ENCODE data around the gene KSR1.

The KSR1 gene

DNA sequence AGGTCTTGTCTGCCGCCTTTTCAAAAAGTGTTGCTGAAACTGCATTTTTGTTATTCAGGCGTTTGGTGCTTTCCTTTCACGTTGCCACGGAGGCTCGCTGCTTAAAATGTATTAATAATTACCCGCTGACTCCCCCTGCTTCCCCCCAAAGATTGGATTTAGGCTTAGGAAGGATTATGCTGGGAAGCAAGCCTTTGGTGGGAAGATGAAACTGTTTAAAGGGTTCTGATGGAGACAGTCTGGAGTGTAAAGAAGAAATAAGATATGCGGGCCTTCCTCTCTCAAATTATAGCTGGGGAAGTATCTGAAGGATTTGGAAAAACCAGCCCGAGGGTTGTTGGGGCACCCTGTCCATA lies 1.1 kb downstream of the KSR1 start:
- TF ChIP-seq CEBPB (IDR thresholded peaks at IDR 0.05), result no peak
- no peak for TF ChIP-seq EGR1 (IDR thresholded peaks at IDR 0.05)
- no peak for TF ChIP-seq ZBTB7A (IDR thresholded peaks at IDR 0.05; ENCODE audit: low read depth)
- TF ChIP-seq FOXM1 (IDR thresholded peaks at IDR 0.05; ENCODE audit: borderline replicate concordance, low read depth), result no peak
- no peak for TF ChIP-seq CREB1 (IDR thresholded peaks at IDR 0.05; ENCODE audit: low read depth)
- TF ChIP-seq YY1 (IDR thresholded peaks at IDR 0.05; ENCODE audit: low read depth), result no peak
- TF ChIP-seq EP300 (IDR thresholded peaks at IDR 0.05; ENCODE audit: borderline replicate concordance), result no peak
- TF ChIP-seq TEAD4 (IDR thresholded peaks at IDR 0.05), result no peak
- no peak for TF ChIP-seq TAF1 (IDR thresholded peaks at IDR 0.05; ENCODE audit: low read depth)
- no peak for TF ChIP-seq TCF12 (IDR thresholded peaks at IDR 0.05; ENCODE audit: low read depth)
- no peak for TF ChIP-seq RAD21 (IDR thresholded peaks at IDR 0.05; ENCODE audit: low read depth)
- TF ChIP-seq REST (IDR thresholded peaks at IDR 0.05; ENCODE audit: low read depth), result no peak
- TF ChIP-seq, protein P1, sequence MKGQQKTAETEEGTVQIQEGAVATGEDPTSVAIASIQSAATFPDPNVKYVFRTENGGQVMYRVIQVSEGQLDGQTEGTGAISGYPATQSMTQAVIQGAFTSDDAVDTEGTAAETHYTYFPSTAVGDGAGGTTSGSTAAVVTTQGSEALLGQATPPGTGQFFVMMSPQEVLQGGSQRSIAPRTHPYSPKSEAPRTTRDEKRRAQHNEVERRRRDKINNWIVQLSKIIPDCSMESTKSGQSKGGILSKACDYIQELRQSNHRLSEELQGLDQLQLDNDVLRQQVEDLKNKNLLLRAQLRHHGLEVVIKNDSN (IDR thresholded peaks at IDR 0.05), result no peak
- TF ChIP-seq, protein P2, sequence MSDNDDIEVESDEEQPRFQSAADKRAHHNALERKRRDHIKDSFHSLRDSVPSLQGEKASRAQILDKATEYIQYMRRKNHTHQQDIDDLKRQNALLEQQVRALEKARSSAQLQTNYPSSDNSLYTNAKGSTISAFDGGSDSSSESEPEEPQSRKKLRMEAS (IDR thresholded peaks at IDR 0.05), result no peak

- TF ChIP-seq, protein P2 (IDR thresholded peaks at IDR 0.05), result no peak
- no peak for TF ChIP-seq EGR1 (IDR thresholded peaks at IDR 0.05)
- TF ChIP-seq CEBPB (IDR thresholded peaks at IDR 0.05), result no peak
- TF ChIP-seq EP300 (IDR thresholded peaks at IDR 0.05; ENCODE audit: borderline replicate concordance), result no peak
- no peak for TF ChIP-seq FOXM1 (IDR thresholded peaks at IDR 0.05; ENCODE audit: borderline replicate concordance, low read depth)
- no peak for TF ChIP-seq RAD21 (IDR thresholded peaks at IDR 0.05; ENCODE audit: low read depth)
- TF ChIP-seq REST (IDR thresholded peaks at IDR 0.05; ENCODE audit: low read depth), result no peak
- TF ChIP-seq YY1 (IDR thresholded peaks at IDR 0.05; ENCODE audit: low read depth), result no peak
- TF ChIP-seq NFIC (IDR thresholded peaks at IDR 0.05), result no peak
- TF ChIP-seq, protein P1 (IDR thresholded peaks at IDR 0.05), result no peak
Measured at GRCh38 chr17:27457731-27458523, 1.7 kb downstream of the KSR1 start.

DNA sequence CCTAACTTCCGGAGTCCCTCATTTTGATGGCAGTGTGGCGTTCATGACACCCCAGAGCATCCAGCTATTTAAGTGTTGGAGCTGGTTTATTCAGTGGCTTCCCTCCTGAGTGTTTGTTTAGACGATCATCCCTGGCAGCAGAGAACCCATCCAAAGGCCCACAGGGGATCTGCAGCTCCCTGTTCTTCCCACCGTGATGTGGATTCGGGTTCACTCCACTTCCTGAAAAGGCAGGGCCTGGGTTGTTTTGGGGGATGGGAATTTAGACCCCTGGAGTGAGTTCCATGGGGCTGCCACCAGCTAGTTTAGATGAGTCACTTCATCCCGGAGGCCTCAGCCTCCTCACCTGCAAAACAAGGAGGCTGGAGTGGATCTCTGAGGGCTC lies 2.3 kb downstream of the KSR1 start:
- no peak for TF ChIP-seq CEBPB (IDR thresholded peaks at IDR 0.05)
- TF ChIP-seq ZBTB7A (IDR thresholded peaks at IDR 0.05; ENCODE audit: low read depth), result no peak
- TF ChIP-seq, protein P2 (IDR thresholded peaks at IDR 0.05), result no peak
- TF ChIP-seq CREB1 (IDR thresholded peaks at IDR 0.05; ENCODE audit: low read depth), result no peak
- no peak for TF ChIP-seq REST (IDR thresholded peaks at IDR 0.05; ENCODE audit: low read depth)
- TF ChIP-seq TEAD4 (IDR thresholded peaks at IDR 0.05), result no peak
- TF ChIP-seq EP300 (IDR thresholded peaks at IDR 0.05; ENCODE audit: borderline replicate concordance), result no peak
- TF ChIP-seq NFIC (IDR thresholded peaks at IDR 0.05), result no peak
- TF ChIP-seq TAF1 (IDR thresholded peaks at IDR 0.05; ENCODE audit: low read depth), result no peak
- no peak for TF ChIP-seq EGR1 (IDR thresholded peaks at IDR 0.05)
- TF ChIP-seq, protein P1 (IDR thresholded peaks at IDR 0.05), result no peak
- TF ChIP-seq TCF12 (IDR thresholded peaks at IDR 0.05; ENCODE audit: low read depth), result no peak
- no peak for TF ChIP-seq FOXM1 (IDR thresholded peaks at IDR 0.05; ENCODE audit: borderline replicate concordance, low read depth)
- TF ChIP-seq YY1 (IDR thresholded peaks at IDR 0.05; ENCODE audit: low read depth), result no peak
- no peak for TF ChIP-seq RAD21 (IDR thresholded peaks at IDR 0.05; ENCODE audit: low read depth)
